Amygdala (tissue), 56 donors: Measurements from ENCODE around the gene FAM210B.
"Not testable (repeated sequence)": the region's sequence is repeated elsewhere in the genome, so short reads cannot be mapped to it uniquely, and the experiment has no call there.

Source experiments
- DNase-seq, 56 donors: peaks; one replicate each; lab custom pipeline; 2025; lab: John Stamatoyannopoulos, UW

Gene FAM210B

GRCh38 chr20:56358600-56359211 is at the start of gene FAM210B:
TSS of gene FAM210B (plus strand) at chr20:56358974. CDS start at chr20:56359006, 32 bp downstream.
- peak in 54 of 56 donors; percentile 36 to 94 (median 78) for DNase-seq

GRCh38 chr20:56316051-56316450 is 42.7 kb upstream of the FAM210B start:
- DNase-seq, result no peak

GRCh38 chr20:56316483-56316882 is 42.3 kb upstream of the FAM210B start:
- no peak for DNase-seq

- DNase-seq, result no peak
These were observed 36.1 kb upstream of the FAM210B start for GRCh38 chr20:56322681-56323080.

GRCh38 chr20:56323206-56323605 is 35.6 kb upstream of the FAM210B start:
- no peak for DNase-seq

- no peak for DNase-seq
These were observed 35.1 kb upstream of the FAM210B start for GRCh38 chr20:56323656-56324055.

GRCh38 chr20:56324806-56325205 is 34.0 kb upstream of the FAM210B start:
- DNase-seq, result no peak

GRCh38 chr20:56328861-56329260 is 29.9 kb upstream of the FAM210B start:
- no peak for DNase-seq

- not testable (repeated sequence) for DNase-seq
These were observed 22.1 kb upstream of the FAM210B start for GRCh38 chr20:56336709-56337108.

GRCh38 chr20:56342783-56343182 is 16.0 kb upstream of the FAM210B start:
- DNase-seq, result no peak

GRCh38 chr20:56343861-56344381 is 14.9 kb upstream of the FAM210B start:
- DNase-seq, result peak in 24 of 56 donors; percentile 7 to 68 (median 25)

GRCh38 chr20:56345911-56346310 is 12.9 kb upstream of the FAM210B start:
- DNase-seq, result no peak

GRCh38 chr20:56347628-56348304 is 11.0 kb upstream of the FAM210B start:
- no peak for DNase-seq

- DNase-seq, result peak in 1 of 56 donors; percentile 2
These were observed 10.5 kb upstream of the FAM210B start for GRCh38 chr20:56348305-56348693.

- DNase-seq, result no peak
These were observed 10.0 kb upstream of the FAM210B start for GRCh38 chr20:56348746-56349145.

- DNase-seq, result no peak
These were observed 7.9 kb upstream of the FAM210B start for GRCh38 chr20:56350842-56351241.

- no peak for DNase-seq
These were observed 6.3 kb upstream of the FAM210B start for GRCh38 chr20:56352345-56353055.

- no peak for DNase-seq
These were observed 5.4 kb upstream of the FAM210B start for GRCh38 chr20:56353356-56353755.

- DNase-seq, result no peak
These were observed 704 bp upstream of the FAM210B start for GRCh38 chr20:56358070-56358469.

GRCh38 chr20:56359212-56360132 is 698 bp downstream of the FAM210B start:
- peak in 29 of 56 donors; percentile 8 to 63 (median 29) for DNase-seq
